ENCODE results near the gene GRHL3. TPM values are rescaled to one million over a fixed set of nuclear protein-coding genes. Genes with fewer than 3 reads are reported as not detected.

The GRHL3 gene
- total and polyA plus RNA-seq, 2 experiments from 2014 or later, result 2.7 to 6.9 TPM

- Histone ChIP-seq H3K27ac (no peak overlapping the region), H2AFZ (no peak overlapping the region), H3K27me3 (peaks cover 3% of the 10 kb centered on the region), H3K4me2 (no peak overlapping the region), H4K20me1 (ENCODE audit: insufficient read depth, poor library complexity, severe bottlenecking) (no peaks in the 10 kb centered on the region), H3K9me3 (ENCODE audit: low read depth) (no peaks in the 10 kb centered on the region), H3K4me1 (ENCODE audit: insufficient read depth) (no peaks in the 10 kb centered on the region), H3K4me3 (no peak overlapping the region), H3K9me2 (replicated peaks; ENCODE audit: insufficient read depth) (no peaks in the 10 kb centered on the region), H3K79me2 (no peaks in the 10 kb centered on the region), H3K36me3 (replicated peaks; ENCODE audit: insufficient read depth, low read depth) (no peaks in the 10 kb centered on the region)
- 54% methylated on average over 7 of the region's 7 CpGs for WGBS (ENCODE audit: low lambda C conversion rate, missing lambda C conversion rate)
- no peak for DNase-seq (ENCODE audit: low spot score)
- no peak for TF ChIP-seq EZH2phosphoT487 (IDR thresholded peaks at IDR 0.05; ENCODE audit: low read depth, severe bottlenecking, unreplicated experiment)
- TF ChIP-seq, protein P1, sequence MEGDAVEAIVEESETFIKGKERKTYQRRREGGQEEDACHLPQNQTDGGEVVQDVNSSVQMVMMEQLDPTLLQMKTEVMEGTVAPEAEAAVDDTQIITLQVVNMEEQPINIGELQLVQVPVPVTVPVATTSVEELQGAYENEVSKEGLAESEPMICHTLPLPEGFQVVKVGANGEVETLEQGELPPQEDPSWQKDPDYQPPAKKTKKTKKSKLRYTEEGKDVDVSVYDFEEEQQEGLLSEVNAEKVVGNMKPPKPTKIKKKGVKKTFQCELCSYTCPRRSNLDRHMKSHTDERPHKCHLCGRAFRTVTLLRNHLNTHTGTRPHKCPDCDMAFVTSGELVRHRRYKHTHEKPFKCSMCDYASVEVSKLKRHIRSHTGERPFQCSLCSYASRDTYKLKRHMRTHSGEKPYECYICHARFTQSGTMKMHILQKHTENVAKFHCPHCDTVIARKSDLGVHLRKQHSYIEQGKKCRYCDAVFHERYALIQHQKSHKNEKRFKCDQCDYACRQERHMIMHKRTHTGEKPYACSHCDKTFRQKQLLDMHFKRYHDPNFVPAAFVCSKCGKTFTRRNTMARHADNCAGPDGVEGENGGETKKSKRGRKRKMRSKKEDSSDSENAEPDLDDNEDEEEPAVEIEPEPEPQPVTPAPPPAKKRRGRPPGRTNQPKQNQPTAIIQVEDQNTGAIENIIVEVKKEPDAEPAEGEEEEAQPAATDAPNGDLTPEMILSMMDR (IDR thresholded peaks at IDR 0.05; ENCODE audit: poor library complexity), result peak; percentile 5
Observed at GRCh38 chr1:24308365-24309015, 10.7 kb upstream of the GRHL3 start.

DNA sequence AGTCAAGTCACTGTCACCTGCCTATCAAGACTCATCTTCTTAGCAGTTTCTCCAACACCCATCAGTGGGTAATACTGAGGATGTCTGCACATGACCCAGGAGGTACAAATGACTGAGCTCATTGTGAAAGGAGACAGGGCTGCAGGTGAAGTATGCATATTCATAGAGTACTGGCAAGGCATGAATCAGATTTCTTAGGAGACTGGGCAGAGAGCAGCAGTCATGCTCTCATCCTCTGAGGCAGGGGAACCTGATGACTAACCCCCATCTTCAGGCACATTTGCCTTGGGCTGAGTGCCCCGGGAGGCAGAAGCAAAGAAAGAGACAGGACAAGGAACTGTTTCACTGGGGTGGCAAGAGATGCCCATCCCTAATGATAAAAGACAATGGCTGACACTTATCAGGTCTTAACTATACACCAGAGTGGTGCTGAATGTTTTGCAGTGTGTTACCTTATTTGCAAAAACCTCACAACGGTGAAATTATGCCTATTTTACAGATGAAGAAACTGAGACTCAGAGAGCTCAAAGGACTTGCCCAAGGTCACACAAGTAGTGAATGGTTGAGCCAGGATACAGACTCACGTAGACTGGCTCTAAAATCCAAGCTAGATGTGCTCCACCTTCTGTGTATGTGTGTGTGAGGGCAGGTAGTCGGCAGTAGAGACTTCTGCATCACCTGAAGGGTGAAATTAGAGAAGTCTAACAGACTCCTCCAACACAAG is 9.2 kb upstream of the GRHL3 start:
- Histone ChIP-seq H2AFZ (no peak overlapping the region), H3K9me3 (ENCODE audit: low read depth) (no peaks in the 10 kb centered on the region), H3K4me1 (ENCODE audit: insufficient read depth) (no peaks in the 10 kb centered on the region), H3K4me2 (no peak overlapping the region), H4K20me1 (ENCODE audit: insufficient read depth, poor library complexity, severe bottlenecking) (no peaks in the 10 kb centered on the region), H3K27me3 (peaks cover 3% of the 10 kb centered on the region), H3K79me2 (no peaks in the 10 kb centered on the region), H3K27ac (no peak overlapping the region), H3K9me2 (replicated peaks; ENCODE audit: insufficient read depth) (no peaks in the 10 kb centered on the region), H3K4me3 (no peak overlapping the region), H3K36me3 (replicated peaks; ENCODE audit: insufficient read depth, low read depth) (no peaks in the 10 kb centered on the region)
- TF ChIP-seq, protein P1 (IDR thresholded peaks at IDR 0.05; ENCODE audit: poor library complexity), result no peak
- no peak for TF ChIP-seq EZH2 (IDR thresholded peaks at IDR 0.05; ENCODE audit: borderline replicate concordance)
- TF ChIP-seq EZH2phosphoT487 (IDR thresholded peaks at IDR 0.05; ENCODE audit: low read depth, severe bottlenecking, unreplicated experiment), result no peak
- DNase-seq (ENCODE audit: low spot score), result no peak
- 85% methylated on average over 4 of the region's 4 CpGs for WGBS (ENCODE audit: low lambda C conversion rate, missing lambda C conversion rate)

DNA sequence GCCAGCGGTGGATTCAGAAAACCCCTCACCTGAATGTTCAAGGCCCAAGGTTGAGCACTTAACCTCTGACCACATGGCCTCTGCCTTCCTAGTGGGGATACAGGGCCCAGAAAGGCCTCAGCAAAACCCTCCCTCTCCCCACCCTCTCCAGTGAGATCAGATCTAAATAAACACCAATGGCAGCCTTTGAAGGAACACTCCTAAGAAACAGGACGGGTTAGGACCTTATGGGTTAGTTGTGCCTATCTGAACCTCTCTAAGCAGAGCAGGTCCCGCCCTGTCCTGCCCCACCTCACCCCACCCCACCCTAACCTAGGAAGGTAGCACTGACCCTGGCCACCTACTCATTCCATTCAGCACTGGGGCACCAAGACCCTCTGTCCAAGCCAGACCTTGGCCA is 7.9 kb upstream of the GRHL3 start:
- H3K27me3 ChIP-seq, result peaks cover 3% of the 10 kb centered on the region
- no peak overlapping the region for H3K4me3 ChIP-seq
- no peak overlapping the region for H2AFZ ChIP-seq
- WGBS (ENCODE audit: low lambda C conversion rate, missing lambda C conversion rate), result 82% methylated on average over 3 of the region's 3 CpGs
- TF ChIP-seq, protein P1 (IDR thresholded peaks at IDR 0.05; ENCODE audit: poor library complexity), result no peak
- TF ChIP-seq EZH2 (IDR thresholded peaks at IDR 0.05; ENCODE audit: borderline replicate concordance), result no peak
- H3K4me1 ChIP-seq (ENCODE audit: insufficient read depth), result no peaks in the 10 kb centered on the region
- no peaks in the 10 kb centered on the region for H3K79me2 ChIP-seq
- no peaks in the 10 kb centered on the region for H3K9me2 ChIP-seq (replicated peaks; ENCODE audit: insufficient read depth)
- H3K36me3 ChIP-seq (replicated peaks; ENCODE audit: insufficient read depth, low read depth), result no peaks in the 10 kb centered on the region
- no peak overlapping the region for H3K27ac ChIP-seq
- no peak overlapping the region for H3K4me2 ChIP-seq
- no peaks in the 10 kb centered on the region for H3K9me3 ChIP-seq (ENCODE audit: low read depth)
- no peaks in the 10 kb centered on the region for H4K20me1 ChIP-seq (ENCODE audit: insufficient read depth, poor library complexity, severe bottlenecking)
- DNase-seq (ENCODE audit: low spot score), result no peak

All from hepatocyte (in vitro differentiated cells).